Measurements from ENCODE around the gene POU4F2. TPM values are rescaled to one million over a fixed set of nuclear protein-coding genes. Genes with fewer than 3 reads are reported as not detected.

POU4F2 gene
- total RNA-seq, 2 donors from 2014 or later = not detected

DNA sequence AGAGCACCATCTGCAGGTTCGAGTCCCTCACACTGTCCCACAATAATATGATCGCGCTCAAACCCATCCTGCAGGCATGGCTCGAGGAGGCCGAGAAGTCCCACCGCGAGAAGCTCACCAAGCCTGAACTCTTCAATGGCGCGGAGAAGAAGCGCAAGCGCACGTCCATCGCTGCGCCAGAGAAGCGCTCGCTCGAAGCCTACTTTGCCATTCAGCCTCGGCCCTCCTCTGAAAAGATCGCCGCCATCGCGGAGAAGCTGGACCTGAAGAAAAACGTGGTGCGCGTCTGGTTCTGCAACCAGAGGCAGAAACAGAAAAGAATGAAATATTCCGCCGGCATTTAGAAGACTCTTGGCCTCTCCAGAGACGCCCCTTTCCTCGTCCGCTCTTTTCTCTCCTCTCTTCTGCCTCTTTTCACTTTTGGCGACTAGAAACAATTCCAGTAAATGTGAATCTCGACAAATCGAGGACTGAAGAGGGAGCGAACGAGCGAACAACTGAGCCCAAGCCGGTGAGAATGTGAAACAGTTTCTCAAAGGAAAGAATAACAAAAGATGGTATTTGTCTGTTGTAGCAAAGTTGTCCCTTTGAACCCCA is 1.9 kb downstream of the POU4F2 start:
- Histone ChIP-seq H3K4me1 (no peaks in the 10 kb centered on the region), H3K4me3 (no peak overlapping the region), H3K9me3 (no peaks in the 10 kb centered on the region), H3K27me3 (peaks cover 40% of the 10 kb centered on the region), H3K9ac (ENCODE audit: low read depth in 2 of 2, low read length in 2 of 2) (no peak overlapping the region), H3K36me3 (no peaks in the 10 kb centered on the region), H3K27ac (no peak overlapping the region)
- no peak for DNase-seq
- intact Hi-C loops (cut with DNase I) = no loop called here
- TF ChIP-seq, protein P1, sequence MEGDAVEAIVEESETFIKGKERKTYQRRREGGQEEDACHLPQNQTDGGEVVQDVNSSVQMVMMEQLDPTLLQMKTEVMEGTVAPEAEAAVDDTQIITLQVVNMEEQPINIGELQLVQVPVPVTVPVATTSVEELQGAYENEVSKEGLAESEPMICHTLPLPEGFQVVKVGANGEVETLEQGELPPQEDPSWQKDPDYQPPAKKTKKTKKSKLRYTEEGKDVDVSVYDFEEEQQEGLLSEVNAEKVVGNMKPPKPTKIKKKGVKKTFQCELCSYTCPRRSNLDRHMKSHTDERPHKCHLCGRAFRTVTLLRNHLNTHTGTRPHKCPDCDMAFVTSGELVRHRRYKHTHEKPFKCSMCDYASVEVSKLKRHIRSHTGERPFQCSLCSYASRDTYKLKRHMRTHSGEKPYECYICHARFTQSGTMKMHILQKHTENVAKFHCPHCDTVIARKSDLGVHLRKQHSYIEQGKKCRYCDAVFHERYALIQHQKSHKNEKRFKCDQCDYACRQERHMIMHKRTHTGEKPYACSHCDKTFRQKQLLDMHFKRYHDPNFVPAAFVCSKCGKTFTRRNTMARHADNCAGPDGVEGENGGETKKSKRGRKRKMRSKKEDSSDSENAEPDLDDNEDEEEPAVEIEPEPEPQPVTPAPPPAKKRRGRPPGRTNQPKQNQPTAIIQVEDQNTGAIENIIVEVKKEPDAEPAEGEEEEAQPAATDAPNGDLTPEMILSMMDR (IDR thresholded peaks at IDR 0.05) = no peak

GRCh38 chr4:146641762-146642161 is 3.1 kb downstream of the POU4F2 start:
- Histone ChIP-seq H3K36me3 (no peaks in the 10 kb centered on the region), H3K9ac (ENCODE audit: low read depth in 2 of 2, low read length in 2 of 2) (no peak overlapping the region), H3K9me3 (no peaks in the 10 kb centered on the region), H3K4me3 (no peak overlapping the region), H3K27ac (no peak overlapping the region), H3K27me3 (peaks cover 40% of the 10 kb centered on the region), H3K4me1 (no peaks in the 10 kb centered on the region)
- no peak for DNase-seq
- TF ChIP-seq, protein P1 (IDR thresholded peaks at IDR 0.05) = no peak
- intact Hi-C loops (cut with DNase I) = no loop called here

DNA sequence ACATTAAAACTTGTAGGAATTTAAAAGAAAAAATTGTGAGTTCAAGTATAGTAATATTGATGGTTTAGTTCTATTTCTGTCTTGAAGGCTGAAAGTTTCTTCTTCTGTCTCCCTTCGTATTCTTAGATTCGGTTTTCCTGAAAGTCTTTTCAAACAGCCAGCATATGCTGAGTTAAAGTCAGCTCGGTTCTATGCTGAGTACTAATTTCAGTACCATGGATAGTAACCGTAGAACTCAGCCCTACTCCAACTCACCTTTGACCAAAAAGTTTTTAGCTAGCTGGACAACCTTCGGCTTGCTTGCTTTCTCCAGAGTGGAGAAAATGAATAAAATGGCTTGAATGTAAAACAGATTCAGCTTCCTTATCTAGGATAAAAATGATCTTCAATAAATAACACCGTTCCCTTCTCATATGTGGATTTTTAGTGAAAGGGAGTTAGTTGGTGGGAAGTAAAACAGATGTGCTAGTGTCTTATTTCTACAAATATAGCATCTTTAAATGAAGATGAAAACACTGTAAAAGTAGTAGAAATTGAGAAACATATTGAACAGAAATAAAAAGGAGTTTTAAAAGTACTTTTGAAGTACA is 5.2 kb downstream of the POU4F2 start:
- H3K4me1 ChIP-seq = no peaks in the 10 kb centered on the region
- no peaks in the 10 kb centered on the region for H3K9me3 ChIP-seq
- no peak overlapping the region for H3K4me3 ChIP-seq
- no peaks in the 10 kb centered on the region for H3K36me3 ChIP-seq
- H3K9ac ChIP-seq (ENCODE audit: low read depth in 2 of 2, low read length in 2 of 2) = no peak overlapping the region
- H3K27me3 ChIP-seq = peaks cover 35% of the 10 kb centered on the region
- intact Hi-C loops (cut with DNase I) = no loop called here
- TF ChIP-seq, protein P1 (IDR thresholded peaks at IDR 0.05) = no peak
- DNase-seq = no peak
- H3K27ac ChIP-seq = no peak overlapping the region

GRCh38 chr4:146645921-146646320 is 7.2 kb downstream of the POU4F2 start:
- no peak for DNase-seq
- TF ChIP-seq, protein P1 (IDR thresholded peaks at IDR 0.05) = no peak
- intact Hi-C loops (cut with DNase I) = no loop called here
- Histone ChIP-seq H3K27ac (no peak overlapping the region), H3K4me1 (no peaks in the 10 kb centered on the region), H3K4me3 (no peak overlapping the region), H3K9ac (ENCODE audit: low read depth in 2 of 2, low read length in 2 of 2) (no peak overlapping the region), H3K36me3 (no peaks in the 10 kb centered on the region), H3K27me3 (peaks cover 17% of the 10 kb centered on the region), H3K9me3 (no peaks in the 10 kb centered on the region)

- Histone ChIP-seq H3K27ac (no peak overlapping the region), H3K36me3 (no peaks in the 10 kb centered on the region), H3K4me1 (no peaks in the 10 kb centered on the region), H3K4me3 (no peak overlapping the region), H3K9ac (ENCODE audit: low read depth in 2 of 2, low read length in 2 of 2) (no peak overlapping the region), H3K9me3 (no peaks in the 10 kb centered on the region), H3K27me3 (peaks cover 19% of the 10 kb centered on the region)
- intact Hi-C loops (cut with DNase I) = no loop called here
- TF ChIP-seq, protein P1 (IDR thresholded peaks at IDR 0.05) = no peak
- DNase-seq = no peak
Observed at GRCh38 chr4:146646593-146647325, 8.1 kb downstream of the POU4F2 start.

Measured in colonic mucosa (tissue), 4 donors.